GM23338 (cell line): ENCODE data around the gene TREM2. TPM values are rescaled to one million over a fixed set of nuclear protein-coding genes. Genes with fewer than 3 reads are reported as not detected.

Source experiments
- ATAC-seq: fragments of 200-7000 bp; cut with Tn5 transposase; 3 replicates; pipeline ENCODE4 v1.9.1; 2020
- DNase-seq: peaks from one replicate; pipeline ENCODE4 v3.0.0-alpha.2; 2015; ENCODE audit warnings: low spot score
- H2AFZ ChIP-seq: fragments of 200-600 bp; sonication (generic); 2 replicates; pipeline ENCODE4 v1.8.0; 2016; ENCODE audit warnings: antibody characterized with exemption, mild to moderate bottlenecking, moderate library complexity
- H3F3A ChIP-seq: fragments of 200-600 bp; sonication (generic); replicated peaks from 2 replicates; pipeline ENCODE4 v1.8.0; 2017; ENCODE audit warnings: antibody characterized with exemption, mixed run types, low read depth
- H3K27ac ChIP-seq: fragments of 200-600 bp; sonication (generic); 2 replicates; pipeline ENCODE4 v1.6.1; 2016; ENCODE audit warnings: low read depth
- H3K27me3 ChIP-seq: fragments of 200-600 bp; sonication (generic); 2 replicates; pipeline ENCODE4 v1.8.0; 2016; ENCODE audit warnings: mild to moderate bottlenecking, mixed run types, moderate library complexity; ENCODE audit not compliant: insufficient read depth
- H3K36me3 ChIP-seq: fragments of 200-600 bp; sonication (generic); 2 replicates; pipeline ENCODE4 v1.8.0; 2016; ENCODE audit warnings: mild to moderate bottlenecking; ENCODE audit not compliant: insufficient read depth
- H3K4me1 ChIP-seq: fragments of 200-600 bp; sonication (generic); 2 replicates; pipeline ENCODE4 v1.8.0; 2016; ENCODE audit warnings: mild to moderate bottlenecking, moderate library complexity; ENCODE audit not compliant: insufficient read depth
- H3K4me2 ChIP-seq: fragments of 200-600 bp; sonication (generic); 2 replicates; pipeline ENCODE4 v1.7.1; 2017; ENCODE audit warnings: mixed run types
- H3K4me3 ChIP-seq: fragments of 200-600 bp; sonication (generic); 2 replicates; pipeline ENCODE4 v1.6.1; 2016; ENCODE audit warnings: mixed run types
- H3K79me2 ChIP-seq: fragments of 200-600 bp; sonication (generic); replicated peaks from 2 replicates; pipeline ENCODE4 v1.8.0; 2017; ENCODE audit warnings: mild to moderate bottlenecking; ENCODE audit not compliant: insufficient read depth
- H3K9me2 ChIP-seq: fragments of 200-600 bp; sonication (generic); 2 replicates; pipeline ENCODE4 v1.8.0; 2017; ENCODE audit not compliant: insufficient read depth
- H4K20me1 ChIP-seq: fragments of 200-600 bp; sonication (generic); replicated peaks from 2 replicates; pipeline ENCODE4 v1.8.0; 2017; ENCODE audit warnings: mild to moderate bottlenecking; ENCODE audit not compliant: insufficient read depth
- H3K27ac Mint-ChIP-seq: 2 replicates; pipeline ENCODE4 v1.8.0; 2020; ENCODE audit warnings: inconsistent platforms, mild to moderate bottlenecking, moderate library complexity, mixed read lengths
- H3K27me3 Mint-ChIP-seq: 3 replicates; pipeline ENCODE4 v1.8.0; 2022; ENCODE audit warnings: low read depth, mild to moderate bottlenecking, moderate library complexity, mixed read lengths, inconsistent platforms; ENCODE audit not compliant: insufficient read depth, poor library complexity
- H3K36me3 Mint-ChIP-seq: 3 replicates; pipeline ENCODE4 v1.8.0; 2021; ENCODE audit warnings: low read depth, mild to moderate bottlenecking, inconsistent platforms, moderate library complexity, mixed read lengths
- H3K4me1 Mint-ChIP-seq: 3 replicates; pipeline ENCODE4 v1.8.0; 2020; ENCODE audit warnings: mild to moderate bottlenecking, inconsistent platforms, mixed read lengths
- H3K4me3 Mint-ChIP-seq: 3 replicates; pipeline ENCODE4 v1.8.0; 2021; ENCODE audit warnings: moderate library complexity, mild to moderate bottlenecking, inconsistent platforms, mixed read lengths
- H3K9me3 Mint-ChIP-seq: 3 replicates; pipeline ENCODE4 v1.8.0; 2020; ENCODE audit warnings: moderate library complexity, mild to moderate bottlenecking, inconsistent platforms, mixed read lengths
- CREB1 ChIP-seq: fragments of 250-450 bp; sonication (Bioruptor Pico); IDR thresholded peaks from 2 replicates; pipeline ENCODE4 v1.5.0; 2020; ENCODE audit warnings: low read depth, mild to moderate bottlenecking, moderate library complexity
- ETS1 ChIP-seq: IDR thresholded peaks from 2 replicates; pipeline ENCODE4 v1.6.1; 2016; ENCODE audit warnings: antibody characterized with exemption
- EZH2phosphoT487 ChIP-seq: fragments of 200-600 bp; sonication (generic); IDR thresholded peaks from one replicate; pipeline ENCODE4 v1.8.1; 2018; ENCODE audit warnings: antibody characterized with exemption; ENCODE audit not compliant: unreplicated experiment
- REST ChIP-seq: IDR thresholded peaks from one replicate; pipeline ENCODE4 v1.6.1; 2018; ENCODE audit warnings: antibody characterized with exemption; ENCODE audit not compliant: unreplicated experiment
- ZNF114 ChIP-seq: fragments of 250-450 bp; sonication (Bioruptor Pico); IDR thresholded peaks from 2 replicates; pipeline ENCODE4 v1.5.0; 2020; ENCODE audit warnings: mild to moderate bottlenecking, moderate library complexity
- ZNF462 ChIP-seq: fragments of 250-450 bp; sonication (Bioruptor Pico); IDR thresholded peaks from 2 replicates; pipeline ENCODE4 v1.5.0; 2020; ENCODE audit warnings: mild to moderate bottlenecking, moderate library complexity
- polyA plus RNA-seq: library from polyadenylated mRNA; unstranded; fragments of >200 nt; fragmentation: Nextera tagmentation; extraction: Ambion mirVana; gene quantifications from 2 replicates; pipeline ENCODE4 v1.2.1, GENCODE V29; 2016
- total RNA-seq: library from RNA; depleted of rRNA; stranded (reverse); fragments of >200 nt; shearing (Covaris generic); gene quantifications from 2 replicates; pipeline ENCODE4 v1.2.3, GENCODE V29; 2014

Gene TREM2
- total and polyA plus RNA-seq, 2 experiments from 2014 or later, result not detected

- H3F3A ChIP-seq, result no peaks in the 10 kb centered on the region
- peaks cover 9% of the 10 kb centered on the region for H3K4me1 ChIP-seq
- no peak for DNase-seq
- no peak overlapping the region for H3K4me3 ChIP-seq
- H3K27me3 ChIP-seq, result no peaks in the 10 kb centered on the region
- ATAC-seq, result no peak
- no peak overlapping the region for H3K27ac ChIP-seq
- no peaks in the 10 kb centered on the region for H3K36me3 ChIP-seq
- no peak overlapping the region for H3K4me2 ChIP-seq
- H3K9me2 ChIP-seq, result peaks cover 8% of the 10 kb centered on the region; the same call in 1 of the 2 replicates
- H3K27me3 Mint-ChIP-seq, result peaks cover 8% of the 10 kb centered on the region
- no peak overlapping the region for H2AFZ ChIP-seq
- no peaks in the 10 kb centered on the region; the same call in 2 of the 3 replicates for H3K9me3 Mint-ChIP-seq
- H4K20me1 ChIP-seq, result no peaks in the 10 kb centered on the region
- no peak overlapping the region for H3K4me3 Mint-ChIP-seq
- peaks cover 8% of the 10 kb centered on the region for H3K4me1 Mint-ChIP-seq
- H3K79me2 ChIP-seq, result no peaks in the 10 kb centered on the region
- no peaks in the 10 kb centered on the region; the same call in 2 of the 3 replicates for H3K36me3 Mint-ChIP-seq
- no peak for TF ChIP-seq EZH2phosphoT487
- H3K27ac Mint-ChIP-seq, result no peak overlapping the region
These were observed 6.1 kb downstream of the TREM2 start for GRCh38 chr6:41156771-41157170.

GRCh38 chr6:41156001-41156400 lies 6.9 kb downstream of the TREM2 start:
- no peak for ATAC-seq
- Histone ChIP-seq H3K4me2 (no peak overlapping the region), H3K27ac (no peak overlapping the region), H3K9me2 (peaks cover 8% of the 10 kb centered on the region; the same call in 1 of the 2 replicates), H3K27me3 (no peaks in the 10 kb centered on the region), H2AFZ (no peak overlapping the region), H3K4me1 (peaks cover 9% of the 10 kb centered on the region), H4K20me1 (no peaks in the 10 kb centered on the region), H3K4me3 (no peak overlapping the region), H3K79me2 (no peaks in the 10 kb centered on the region), H3K36me3 (no peaks in the 10 kb centered on the region), H3F3A (no peaks in the 10 kb centered on the region)
- no peak for TF ChIP-seq ZNF462 (CRISPR knock-in tag)
- TF ChIP-seq REST, result no peak
- no peak for TF ChIP-seq ZNF114 (CRISPR knock-in tag)
- TF ChIP-seq CREB1 (CRISPR knock-in tag), result no peak
- TF ChIP-seq ETS1, result no peak
- no peak for DNase-seq
- H3K4me3 Mint-ChIP-seq, result no peak overlapping the region
- H3K9me3 Mint-ChIP-seq, result no peaks in the 10 kb centered on the region; the same call in 2 of the 3 replicates
- H3K36me3 Mint-ChIP-seq, result no peaks in the 10 kb centered on the region; the same call in 2 of the 3 replicates
- peaks cover 8% of the 10 kb centered on the region for H3K4me1 Mint-ChIP-seq
- no peak overlapping the region for H3K27ac Mint-ChIP-seq
- H3K27me3 Mint-ChIP-seq, result peaks cover 11% of the 10 kb centered on the region
